ENCODE data around the gene TCEANC2.

DNA sequence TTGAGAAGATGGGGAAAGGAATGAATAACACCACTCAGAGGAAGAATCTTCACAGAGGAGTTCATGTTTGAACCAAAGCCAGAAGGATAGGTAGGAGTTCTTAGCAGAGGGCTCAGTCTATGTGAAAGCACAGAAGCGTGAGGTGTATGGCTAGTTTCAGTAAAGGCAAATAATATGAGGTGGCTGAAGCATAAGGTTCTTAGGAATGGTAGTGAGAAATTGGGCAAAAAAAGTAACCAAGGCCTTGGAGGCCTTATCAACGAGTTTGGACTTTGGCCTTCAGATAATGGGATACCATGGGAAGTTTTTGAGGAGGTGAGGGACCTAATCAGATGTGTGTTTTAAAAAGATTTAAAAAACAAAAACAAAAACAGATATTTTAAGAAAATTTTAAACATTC, 47.1 kb downstream of the TCEANC2 start:
- no peak for TF ChIP-seq CTCF (conservative IDR thresholded peaks at IDR 0.05; ENCODE audit: low read depth in 2 of 2)
- no peak for TF ChIP-seq POLR2AphosphoS5 (IDR thresholded peaks at IDR 0.05; ENCODE audit: low read depth)
- no peak for TF ChIP-seq CREB1 (CRISPR knock-in tag; IDR thresholded peaks at IDR 0.05; ENCODE audit: low read depth)
- no peak for TF ChIP-seq EZH2phosphoT487 (IDR thresholded peaks at IDR 0.05; ENCODE audit: unreplicated experiment)
- TF ChIP-seq JUNB (IDR thresholded peaks at IDR 0.05; ENCODE audit: unreplicated experiment), result no peak
